Ramos (cell line): ENCODE results near the gene ANO8.
"Not testable (repeated sequence)": the region's sequence is repeated elsewhere in the genome, so short reads cannot be mapped to it uniquely, and the experiment has no call there.

Source experiments
- in situ Hi-C: fragments of 300-500 bp; cut with MboI; formaldehyde crosslinking; loops from one replicate; pipeline ENCODE4 v1.14.3; 2022; ENCODE audit warnings: low sequenced_read_pairs; ENCODE audit not compliant: unreplicated experiment

Gene ANO8

DNA sequence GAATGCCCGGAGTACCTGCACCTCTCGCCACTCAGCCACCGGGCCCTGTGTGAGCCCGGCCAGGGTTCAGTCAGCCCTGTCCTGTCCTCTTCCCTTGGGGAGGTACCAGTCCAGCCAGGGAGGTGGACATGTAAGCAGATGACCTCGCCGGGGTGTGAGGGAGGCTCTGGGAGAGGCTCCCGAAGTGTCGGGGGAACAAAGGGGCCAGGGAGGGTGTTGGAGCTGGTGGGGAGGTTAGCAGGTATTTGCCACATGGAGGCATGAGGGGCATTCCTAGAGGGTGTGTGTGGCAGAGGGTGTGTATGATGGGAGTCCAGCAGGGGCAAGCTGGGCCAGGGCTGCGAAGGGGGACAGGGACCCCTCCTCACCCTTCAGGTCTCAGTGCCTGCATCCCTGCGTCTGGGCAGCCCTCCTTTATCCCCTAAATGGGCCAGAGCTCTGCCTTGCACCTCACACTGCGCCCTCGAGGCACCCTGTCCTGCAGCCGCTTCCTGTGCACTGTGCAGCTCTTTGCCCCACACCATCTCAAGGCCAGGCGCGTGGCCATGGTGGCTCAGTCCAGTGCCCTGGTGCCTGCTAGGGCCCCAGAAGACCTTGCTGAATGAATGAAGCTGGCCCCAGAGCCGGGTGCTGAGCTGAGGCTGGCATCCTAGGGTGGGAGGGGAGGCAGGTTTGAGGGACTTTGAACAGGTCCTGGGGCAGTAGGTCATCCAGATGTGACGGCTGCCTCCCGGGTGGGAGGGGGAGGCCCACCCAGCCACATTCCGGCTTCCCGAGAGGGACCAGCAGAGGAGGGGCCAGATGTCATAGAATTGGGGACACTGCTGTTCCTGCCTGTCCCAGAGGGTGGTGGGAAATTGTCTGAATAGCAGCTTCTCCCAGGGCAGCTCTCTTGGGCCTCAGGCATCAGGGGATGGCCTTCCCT lies 22.2 kb downstream of the ANO8 start:
- in situ Hi-C loops: no loop called here

DNA sequence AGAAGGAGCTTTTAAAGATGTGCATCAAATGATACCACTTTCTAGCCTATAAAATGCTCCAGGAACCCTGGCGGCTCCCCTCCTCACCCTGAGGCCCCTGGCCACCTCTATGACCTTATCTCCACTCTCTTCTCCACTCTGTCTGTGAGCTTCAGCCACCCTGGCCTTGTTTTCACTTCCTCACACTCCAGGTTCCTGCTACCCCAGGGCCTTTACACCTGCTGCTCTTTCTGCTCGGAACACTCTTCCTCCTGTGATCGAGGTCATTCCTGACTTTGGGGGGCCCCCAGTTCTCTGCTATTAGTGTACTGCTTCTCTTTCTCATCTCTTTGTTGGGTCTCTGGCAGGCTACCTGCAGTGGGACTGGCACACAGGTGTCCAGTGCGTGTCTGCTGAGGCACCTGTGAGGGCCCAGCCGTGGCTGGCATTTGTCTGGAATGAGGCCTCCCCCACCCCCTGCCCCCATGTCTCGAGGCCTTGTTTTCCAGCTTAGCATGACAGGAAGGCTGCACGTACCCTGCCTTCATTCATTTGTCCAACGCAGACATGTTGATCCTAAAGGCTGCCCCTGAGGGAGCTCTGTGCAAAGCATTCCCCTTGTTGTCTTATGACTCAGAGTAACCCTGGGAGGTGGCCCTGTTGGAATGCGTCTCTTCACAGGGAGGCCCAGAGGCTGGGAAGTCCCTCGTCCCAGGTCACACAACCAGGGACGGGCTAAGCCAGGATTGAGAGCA lies 23.0 kb downstream of the ANO8 start:
- in situ Hi-C loops: no loop called here

DNA sequence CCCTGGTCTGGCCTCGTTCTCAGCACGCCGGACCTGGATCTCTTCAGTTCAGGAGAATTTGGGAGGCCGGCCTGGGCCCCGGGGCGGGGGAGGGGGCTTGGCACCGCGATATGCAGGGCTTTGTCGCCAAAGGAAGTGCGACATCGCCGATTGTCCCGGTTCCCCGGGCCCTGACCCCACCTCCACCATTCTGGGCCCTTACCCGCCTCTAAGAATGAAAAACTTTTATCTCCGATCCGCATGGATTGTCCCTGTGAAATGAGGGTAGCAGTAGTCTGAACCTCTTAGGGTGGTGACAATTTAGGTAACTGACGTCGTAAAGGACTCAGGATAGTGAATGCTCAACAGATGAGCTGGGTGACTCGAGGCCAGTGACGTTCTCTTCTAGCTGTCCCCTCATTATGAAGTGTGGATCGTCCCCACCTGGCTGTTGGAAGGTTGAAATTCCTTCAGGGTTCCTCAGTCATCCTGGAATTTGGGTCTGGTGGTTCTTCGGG lies 24.6 kb downstream of the ANO8 start:
- in situ Hi-C loops: no loop called here

DNA sequence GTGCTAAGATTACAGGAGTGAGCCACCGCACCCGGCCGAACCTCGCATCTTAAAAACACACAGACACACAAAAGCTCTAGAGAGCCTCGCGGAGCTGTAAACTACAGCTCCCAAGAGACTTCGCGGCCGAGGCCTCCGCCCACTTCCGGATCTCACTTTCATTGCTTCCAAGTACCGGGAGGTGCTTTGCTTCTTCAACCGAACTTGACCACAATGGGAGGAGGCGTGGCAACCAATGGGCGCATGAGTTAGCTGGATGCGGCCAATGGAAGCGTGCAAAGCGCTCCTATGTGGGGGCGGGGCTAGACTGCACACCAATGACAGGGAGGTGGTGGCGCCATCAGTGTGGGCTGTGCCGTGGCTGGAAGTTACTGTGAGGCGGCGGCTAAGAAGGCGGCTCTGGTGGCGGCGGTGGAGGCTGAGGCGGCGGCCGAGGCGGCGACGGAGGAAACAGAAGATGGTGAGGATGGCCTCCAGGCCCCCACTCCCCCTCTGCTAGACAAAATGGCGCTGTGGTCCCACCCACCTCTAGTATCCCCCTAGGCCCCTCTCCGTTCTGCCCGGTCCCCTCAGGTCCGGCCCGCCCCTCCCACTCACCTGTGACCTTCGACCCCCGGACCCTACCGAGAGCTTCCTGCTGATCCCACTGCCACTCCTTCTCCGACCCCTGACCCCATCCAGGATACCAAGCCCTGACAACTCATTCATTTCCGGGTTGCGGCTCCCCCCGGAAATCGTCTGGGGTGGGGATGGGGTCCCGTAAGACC lies 25.3 kb downstream of the ANO8 start, which contains the start of gene DDA1:
Gene DDA1 (plus strand): TSS at position 366 of the 767 bp plus-strand sequence. CDS start 92 bp downstream, at position 458.
- in situ Hi-C loops: no loop called here

DNA sequence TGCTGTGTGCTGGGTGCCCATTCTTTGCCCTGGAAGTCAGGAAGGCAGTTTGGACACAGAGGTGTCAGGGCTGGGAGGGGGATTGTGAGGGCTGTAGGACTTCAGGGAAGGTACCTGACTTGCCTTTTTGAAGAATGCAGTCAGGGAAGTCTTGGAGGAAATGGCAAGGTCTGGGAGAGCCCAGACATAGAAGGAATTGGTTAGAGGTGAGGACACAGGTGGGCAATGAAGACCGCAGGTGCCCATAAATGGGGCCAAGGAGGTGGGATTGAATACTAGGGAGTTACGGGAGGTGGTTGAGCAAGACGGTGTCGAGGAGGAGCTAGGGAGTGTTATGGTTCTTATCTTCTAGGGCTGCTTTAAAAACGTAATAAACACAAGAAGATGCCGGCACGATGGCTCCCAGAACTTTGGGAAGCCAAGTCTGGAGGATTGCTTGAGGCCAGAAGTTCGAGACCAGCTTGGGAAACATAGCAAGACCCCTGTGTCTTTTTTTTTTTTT lies 26.7 kb downstream of the ANO8 start:
- in situ Hi-C loops: no loop called here

DNA sequence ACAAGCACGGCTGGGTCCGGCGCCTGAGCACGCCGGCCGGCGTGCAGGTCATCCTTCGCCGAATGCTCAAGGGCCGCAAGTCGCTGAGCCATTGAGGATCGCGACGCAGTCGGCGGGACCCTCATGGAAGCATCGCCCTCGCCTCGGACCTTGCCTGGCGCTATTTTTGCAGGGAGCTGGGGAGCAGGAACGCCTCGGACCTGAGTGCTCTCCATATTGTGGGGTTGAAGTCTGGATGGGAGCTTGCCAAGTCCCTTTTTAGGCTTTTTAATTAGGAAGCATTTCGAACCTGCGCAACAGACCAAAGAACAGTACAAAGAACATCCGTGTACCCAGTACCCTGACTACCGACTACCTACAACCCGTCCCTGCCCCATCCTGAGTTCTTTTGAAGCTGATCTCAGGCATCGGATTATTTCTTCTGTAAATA lies 28.4 kb downstream of the ANO8 start:
- in situ Hi-C loops: no loop called here

DNA sequence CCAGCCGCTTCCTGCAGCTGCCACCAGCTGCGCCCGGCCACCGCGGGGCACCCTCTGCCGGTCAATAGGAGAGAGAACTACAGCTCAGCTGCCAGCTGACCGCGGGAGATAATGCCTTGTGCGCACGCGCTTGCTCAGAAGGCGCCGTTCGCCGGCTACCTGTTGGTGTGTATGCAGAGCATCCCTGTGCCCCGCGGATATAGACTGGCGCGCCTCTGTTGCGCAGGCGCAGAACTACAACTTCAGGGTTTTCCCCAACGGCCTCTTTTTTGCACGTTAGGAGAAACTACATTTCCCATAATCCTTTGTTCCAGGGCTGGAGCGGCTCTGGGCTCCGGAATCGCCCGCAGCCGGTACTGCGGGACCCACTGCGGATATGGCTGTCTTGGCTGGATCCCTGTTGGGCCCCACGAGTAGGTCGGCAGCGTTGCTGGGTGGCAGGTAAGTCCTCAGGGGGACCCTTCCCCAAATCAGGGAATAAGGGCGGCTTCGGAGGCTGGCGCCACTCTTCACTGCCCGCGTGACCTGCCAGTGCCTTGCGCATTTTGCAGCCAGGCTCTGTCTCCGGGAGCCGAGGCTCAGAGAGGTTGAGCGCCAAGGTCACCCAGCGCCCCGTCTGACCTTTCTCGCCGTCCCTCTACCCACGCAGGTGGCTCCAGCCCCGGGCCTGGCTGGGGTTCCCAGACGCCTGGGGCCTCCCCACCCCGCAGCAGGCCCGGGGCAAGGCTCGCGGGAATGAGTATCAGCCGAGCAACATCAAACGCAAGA lies 29.0 kb downstream of the ANO8 start, which contains the start of gene MRPL34:
Gene MRPL34 (plus strand): TSS at position 356 of the 768 bp plus-strand sequence. CDS start 21 bp downstream, at position 377.
- in situ Hi-C loops: no loop called here

DNA sequence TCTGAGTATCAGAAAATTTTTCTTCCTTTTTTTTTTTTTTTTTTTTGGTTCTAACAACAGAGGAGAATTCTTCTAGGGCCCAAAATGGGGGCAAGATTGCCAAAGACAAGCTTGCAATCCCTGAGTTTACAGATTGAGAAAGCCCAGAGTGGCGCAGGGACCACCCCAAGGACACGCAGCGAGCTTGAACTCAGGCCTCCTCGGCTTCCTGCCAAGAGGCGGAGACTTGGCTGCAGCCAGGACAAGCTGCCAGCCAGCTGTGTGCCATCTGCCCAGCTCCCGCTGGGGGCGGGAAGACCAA lies 29.5 kb downstream of the ANO8 start:
- in situ Hi-C loops: no loop called here

DNA sequence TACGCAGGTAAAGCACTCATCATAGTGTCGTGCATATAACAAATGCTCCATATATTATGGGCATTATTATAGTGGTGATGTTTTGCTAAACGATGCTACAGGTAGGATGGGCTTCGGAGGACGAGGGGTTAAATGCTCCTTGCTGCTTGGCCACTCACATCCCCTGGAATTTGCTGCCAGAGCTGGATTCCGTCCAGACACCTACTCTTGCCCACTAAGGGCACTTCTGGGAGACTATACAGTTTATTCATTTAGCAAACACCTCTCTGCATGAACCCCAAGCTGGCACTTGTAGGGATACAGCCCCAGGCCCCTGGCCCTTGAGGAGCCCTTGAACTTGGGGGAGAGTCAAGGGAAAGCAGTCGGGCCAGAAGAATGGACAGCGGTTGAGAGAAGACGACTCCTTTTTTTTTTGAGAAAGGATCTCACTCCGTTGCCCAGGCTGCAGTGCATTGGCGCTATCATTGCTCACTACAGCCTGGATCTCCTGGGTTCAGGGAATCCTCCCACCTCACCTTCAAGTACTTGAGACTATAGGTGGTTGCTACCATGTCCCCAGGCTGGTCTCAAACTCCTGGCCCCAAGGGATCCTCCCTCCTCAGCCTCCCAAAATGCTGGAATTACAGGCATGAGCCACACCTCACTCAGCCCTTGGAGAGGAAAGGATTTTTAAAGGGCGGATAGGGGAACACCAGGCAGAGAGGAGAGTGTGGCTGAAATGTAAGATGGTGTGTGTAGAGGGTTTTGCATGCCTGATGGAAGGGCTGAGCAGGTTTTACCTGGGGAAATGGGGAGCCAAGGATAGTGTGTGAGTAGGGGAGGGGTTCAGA lies 30.1 kb downstream of the ANO8 start:
- in situ Hi-C loops: no loop called here

DNA sequence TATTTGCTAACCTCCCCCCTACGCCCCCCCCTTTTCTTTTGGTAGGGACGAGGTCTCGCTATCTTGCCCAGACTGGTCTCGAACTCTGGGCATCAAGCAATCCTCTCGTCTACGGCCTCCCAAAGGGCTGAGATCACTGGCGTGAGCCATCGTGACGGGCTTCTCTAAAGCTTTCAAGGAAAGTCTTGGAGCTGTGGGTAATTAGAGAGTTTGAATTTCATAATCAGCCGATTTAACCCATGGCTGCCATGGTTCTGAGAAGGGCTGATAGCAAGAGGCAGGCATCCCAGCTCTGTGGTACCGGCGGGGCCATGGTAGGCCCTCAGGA lies 30.8 kb downstream of the ANO8 start:
- in situ Hi-C loops: no loop called here

DNA sequence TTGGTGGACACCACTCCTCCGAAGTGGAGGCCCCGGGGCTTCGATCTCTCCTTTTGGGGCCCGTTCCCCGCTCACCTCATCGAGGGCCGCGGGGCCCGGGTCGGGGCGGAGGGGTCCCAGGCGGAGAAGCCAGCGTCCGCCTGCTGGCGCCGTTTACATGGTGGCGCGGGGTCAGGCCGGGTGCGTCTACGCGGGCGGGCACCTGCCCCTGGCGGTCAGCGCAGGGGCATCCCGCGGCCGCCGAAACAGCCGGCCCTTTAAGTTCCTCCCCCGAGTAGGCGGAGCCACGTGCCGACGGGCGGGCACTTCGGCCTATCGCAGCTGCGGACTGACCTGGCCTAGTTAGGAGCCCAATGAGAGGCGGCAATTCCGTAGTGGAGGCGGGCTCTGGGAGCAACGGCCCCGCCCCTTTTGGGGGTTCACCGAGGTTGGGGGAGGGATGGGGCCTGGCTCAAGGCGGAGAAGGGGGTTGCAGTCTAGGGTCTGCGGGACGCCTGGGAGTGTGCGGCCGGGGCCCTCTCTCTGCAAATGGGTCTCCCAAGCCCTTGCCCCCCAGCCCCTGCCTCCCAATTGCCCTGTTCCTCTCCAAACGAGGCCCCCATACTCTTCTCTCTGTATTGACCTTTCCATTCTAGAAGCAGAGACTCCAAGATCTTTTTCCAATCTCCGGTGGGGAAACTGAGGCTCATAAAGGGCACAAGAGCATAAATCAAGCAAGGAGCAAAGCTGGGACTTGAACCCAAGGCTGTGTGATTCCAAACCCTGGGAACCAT lies 31.3 kb downstream of the ANO8 start, which contains the start of gene ABHD8:
Gene ABHD8 (minus strand): TSS at position 259 of the 773 bp plus-strand sequence. CDS start 1,809 bp downstream, outside the sequence.
- in situ Hi-C loops: no loop called here

DNA sequence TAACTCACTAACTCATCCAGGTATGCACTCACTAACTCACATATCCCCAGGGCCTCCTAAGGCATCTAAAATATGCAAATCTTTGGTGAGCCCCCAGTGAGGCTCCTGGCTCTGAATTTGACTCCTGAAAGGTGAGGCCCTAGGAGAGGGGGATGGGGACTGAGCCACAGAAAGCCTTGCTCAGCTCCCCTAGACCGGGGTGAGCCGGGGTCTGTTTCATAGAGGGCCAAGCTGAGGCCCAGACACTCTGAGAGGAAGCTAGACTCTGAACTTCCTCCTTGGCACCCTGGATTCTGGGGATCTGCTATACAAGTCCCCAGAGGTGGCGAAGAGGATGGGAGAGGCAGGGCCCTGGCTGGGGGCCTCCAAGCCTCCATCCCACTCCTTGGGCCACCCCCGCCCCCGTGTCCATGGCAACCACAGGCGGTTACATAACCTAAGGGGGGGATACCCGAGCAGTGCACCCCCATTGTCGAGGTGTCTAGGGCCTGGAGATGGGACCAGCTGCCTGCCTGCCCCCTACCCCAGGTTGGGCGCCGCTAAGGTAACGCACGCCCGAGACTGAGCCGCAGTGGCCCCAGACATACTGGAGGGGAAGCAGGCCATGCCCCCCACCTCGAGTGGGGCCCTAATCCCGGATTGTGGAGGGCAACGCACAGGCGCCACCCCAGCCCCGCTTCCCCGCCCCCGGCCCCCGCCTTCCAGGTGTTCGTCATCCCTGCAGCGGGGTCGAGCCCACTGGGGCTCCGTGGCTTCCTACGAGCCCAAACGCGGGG lies 32.1 kb downstream of the ANO8 start:
- in situ Hi-C loops: no loop called here

DNA sequence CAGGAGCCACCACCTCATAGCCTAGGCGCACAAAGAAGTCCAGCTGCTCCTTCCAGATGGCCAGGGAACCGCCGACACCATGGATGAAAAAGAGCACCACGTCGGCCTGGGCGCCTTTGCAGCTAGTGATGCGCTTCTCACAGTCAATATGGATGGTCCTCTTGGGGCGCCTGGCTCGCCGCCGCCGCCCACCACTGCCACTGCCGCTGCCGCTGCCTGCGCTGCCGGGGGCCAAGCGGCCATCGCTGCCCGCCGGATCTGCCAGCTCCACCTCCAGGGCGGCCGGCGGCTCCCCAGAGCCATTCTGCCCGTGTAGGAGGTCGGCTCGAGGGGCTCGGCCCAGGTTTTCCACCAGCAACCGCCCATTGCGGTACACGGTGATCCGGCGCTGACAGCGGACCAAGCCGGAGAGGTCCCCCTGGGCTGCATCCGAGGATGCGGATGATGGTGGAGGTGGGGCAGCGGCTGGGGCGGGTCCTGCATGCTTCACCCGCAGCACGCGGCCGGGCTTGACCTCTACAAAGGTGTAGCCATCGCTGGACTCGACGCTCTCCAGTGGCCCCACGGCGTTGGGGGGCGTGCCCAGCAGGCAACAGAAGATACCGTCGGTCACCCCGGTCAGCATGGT lies 33.5 kb downstream of the ANO8 start:
- in situ Hi-C loops: no loop called here

DNA sequence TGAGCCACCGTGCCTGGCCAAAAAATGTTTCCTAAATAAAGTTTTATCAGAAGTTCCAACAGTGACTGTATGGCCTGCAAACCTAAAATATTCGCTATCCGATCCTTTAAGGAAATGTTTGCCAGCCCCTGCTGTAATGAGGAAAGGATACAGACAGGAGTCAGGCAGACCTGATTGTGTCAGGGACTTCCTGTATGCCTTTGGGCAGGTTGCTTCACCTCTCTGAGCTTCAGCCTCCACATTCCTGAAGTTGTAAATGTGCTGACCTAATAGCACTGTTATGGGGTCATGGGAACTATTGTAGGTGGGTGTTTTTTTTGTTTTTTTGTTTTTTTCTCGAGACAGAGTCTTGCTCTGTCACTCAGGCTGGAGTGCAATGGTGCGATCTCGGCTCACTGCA lies 37.7 kb downstream of the ANO8 start:
- in situ Hi-C loops: no loop called here

DNA sequence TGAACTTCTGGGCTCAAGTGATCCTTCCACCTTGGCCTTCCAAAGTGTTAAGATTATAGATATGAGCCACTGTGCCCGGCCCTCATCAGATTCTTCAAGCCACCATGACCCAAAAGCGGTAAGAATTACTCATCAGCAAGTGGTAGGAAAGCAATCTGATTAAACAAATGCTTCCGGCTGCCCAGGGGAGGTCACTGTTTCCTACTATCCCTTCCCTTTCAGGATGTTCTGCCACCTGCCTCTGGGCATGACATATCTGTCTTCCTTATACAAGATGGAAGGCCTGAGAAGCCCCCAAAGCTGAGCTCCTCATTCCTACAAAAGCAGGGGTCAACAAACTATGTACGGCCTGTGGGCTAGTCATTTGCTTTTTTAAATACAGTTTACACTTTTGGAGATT lies 38.4 kb downstream of the ANO8 start:
- in situ Hi-C loops: no loop called here

DNA sequence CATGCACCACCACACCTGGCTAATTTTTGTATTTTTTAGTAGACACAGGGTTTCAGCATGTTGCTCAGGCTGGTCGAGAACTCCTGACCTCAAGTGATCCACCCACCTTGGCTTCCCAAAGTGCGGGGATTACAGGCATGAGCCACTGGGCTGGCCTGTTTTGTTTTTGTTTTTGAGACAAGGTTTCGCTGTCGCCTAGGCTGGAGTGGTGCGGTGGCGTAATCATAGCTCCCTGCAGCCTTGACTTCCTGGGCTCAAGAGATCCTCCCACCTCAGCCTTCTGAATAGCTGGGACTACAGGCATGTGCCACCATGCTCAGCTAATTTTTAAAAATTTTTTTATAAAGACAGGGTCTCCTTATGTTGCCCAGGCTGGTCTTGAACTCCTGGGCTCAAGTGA lies 39.1 kb downstream of the ANO8 start:
- in situ Hi-C loops: not testable (repeated sequence)
